ENCODE measurements around the gene COLEC11. TPM values are rescaled to one million over a fixed set of nuclear protein-coding genes. Genes with fewer than 3 reads are reported as not detected.
"Not testable (repeated sequence)": the region's sequence is repeated elsewhere in the genome, so short reads cannot be mapped to it uniquely, and the experiment has no call there.

The COLEC11 gene
- total RNA-seq, 2 donors from 2014 or later, result not detected

GRCh38 chr2:3604207-3604877 is 9.4 kb downstream of the COLEC11 start:
- no peak overlapping the region for H3K4me3 Mint-ChIP-seq
- H3K4me1 Mint-ChIP-seq, result peaks cover 9% of the 10 kb centered on the region
- H3K27ac Mint-ChIP-seq, result peak overlapping the region; percentile 77
- H3K36me3 Mint-ChIP-seq (ENCODE audit: low read depth), result peaks cover 4% of the 10 kb centered on the region
- no peaks in the 10 kb centered on the region for H3K9me3 ChIP-seq (ENCODE audit: control insufficient read depth, low read length, poor library complexity, severe bottlenecking)
- no peak for DNase-seq
- peaks cover 8% of the 10 kb centered on the region for H3K27me3 Mint-ChIP-seq
- ATAC-seq, result no peak

GRCh38 chr2:3604991-3605961 is 10.4 kb downstream of the COLEC11 start:
- H3K9me3 ChIP-seq (ENCODE audit: control insufficient read depth, low read length, poor library complexity, severe bottlenecking), result no peaks in the 10 kb centered on the region
- peaks cover 4% of the 10 kb centered on the region for H3K36me3 Mint-ChIP-seq (ENCODE audit: low read depth)
- peak overlapping the region; percentile 77 for H3K27ac Mint-ChIP-seq
- peaks cover 9% of the 10 kb centered on the region for H3K4me1 Mint-ChIP-seq
- DNase-seq (peak in 1 of 3 donors; percentile 47), ATAC-seq (no peak)
- H3K27me3 Mint-ChIP-seq, result peaks cover 14% of the 10 kb centered on the region
- H3K4me3 Mint-ChIP-seq, result peak overlapping the region; percentile 68

GRCh38 chr2:3606028-3606369 is 11.1 kb downstream of the COLEC11 start:
- Mint-ChIP-seq H3K27ac (no peak overlapping the region), H3K4me1 (peaks cover 9% of the 10 kb centered on the region), H3K36me3 (ENCODE audit: low read depth) (peaks cover 4% of the 10 kb centered on the region), H3K4me3 (peak overlapping the region; percentile 31), H3K27me3 (peaks cover 21% of the 10 kb centered on the region)
- H3K9me3 ChIP-seq (ENCODE audit: control insufficient read depth, low read length, poor library complexity, severe bottlenecking), result no peaks in the 10 kb centered on the region
- DNase-seq (no peak), ATAC-seq (no peak)

- no peaks in the 10 kb centered on the region for H3K9me3 ChIP-seq (ENCODE audit: control insufficient read depth, low read length, poor library complexity, severe bottlenecking)
- H3K27me3 Mint-ChIP-seq, result peaks cover 26% of the 10 kb centered on the region
- peak overlapping the region; percentile 31 for H3K4me3 Mint-ChIP-seq
- DNase-seq (no peak), ATAC-seq (no peak)
- peaks cover 4% of the 10 kb centered on the region for H3K36me3 Mint-ChIP-seq (ENCODE audit: low read depth)
- H3K4me1 Mint-ChIP-seq, result peaks cover 9% of the 10 kb centered on the region
- H3K27ac Mint-ChIP-seq, result no peak overlapping the region
Observed at GRCh38 chr2:3606370-3607201, 11.7 kb downstream of the COLEC11 start.

- Mint-ChIP-seq H3K36me3 (ENCODE audit: low read depth) (no peaks in the 10 kb centered on the region), H3K27me3 (peaks cover 20% of the 10 kb centered on the region), H3K27ac (no peak overlapping the region), H3K4me1 (peaks cover 3% of the 10 kb centered on the region), H3K4me3 (no peak overlapping the region)
- H3K9me3 ChIP-seq (ENCODE audit: control insufficient read depth, low read length, poor library complexity, severe bottlenecking), result no peaks in the 10 kb centered on the region
- DNase-seq (no peak), ATAC-seq (no peak)
Observed at GRCh38 chr2:3608373-3609278, 13.7 kb downstream of the COLEC11 start.

GRCh38 chr2:3609279-3609673 is 14.4 kb downstream of the COLEC11 start:
- H3K36me3 Mint-ChIP-seq (ENCODE audit: low read depth); H3K4me1 Mint-ChIP-seq; H3K9me3 ChIP-seq (ENCODE audit: control insufficient read depth, low read length, poor library complexity, severe bottlenecking); H3K4me3 Mint-ChIP-seq; DNase-seq; H3K27ac Mint-ChIP-seq; ATAC-seq: not testable (repeated sequence)
- peaks cover 20% of the 10 kb centered on the region for H3K27me3 Mint-ChIP-seq

GRCh38 chr2:3610415-3610814 is 15.5 kb downstream of the COLEC11 start:
- DNase-seq (no peak), ATAC-seq (no peak)
- H3K4me1 Mint-ChIP-seq, result no peaks in the 10 kb centered on the region
- H3K27ac Mint-ChIP-seq, result no peak overlapping the region
- peaks cover 20% of the 10 kb centered on the region for H3K27me3 Mint-ChIP-seq
- no peaks in the 10 kb centered on the region for H3K36me3 Mint-ChIP-seq (ENCODE audit: low read depth)
- H3K4me3 Mint-ChIP-seq, result no peak overlapping the region
- no peaks in the 10 kb centered on the region for H3K9me3 ChIP-seq (ENCODE audit: control insufficient read depth, low read length, poor library complexity, severe bottlenecking)

- no peak for ATAC-seq
- H3K9me3 ChIP-seq (ENCODE audit: control insufficient read depth, low read length, poor library complexity, severe bottlenecking), result no peaks in the 10 kb centered on the region
- Mint-ChIP-seq H3K4me1 (no peaks in the 10 kb centered on the region), H3K4me3 (no peak overlapping the region), H3K27me3 (peaks cover 20% of the 10 kb centered on the region), H3K27ac (no peak overlapping the region), H3K36me3 (ENCODE audit: low read depth) (no peaks in the 10 kb centered on the region)
- no peak for DNase-seq
Observed at GRCh38 chr2:3610881-3611505, 16.1 kb downstream of the COLEC11 start.

GRCh38 chr2:3611589-3611988 is 16.7 kb downstream of the COLEC11 start:
- Mint-ChIP-seq H3K27me3 (peaks cover 20% of the 10 kb centered on the region), H3K36me3 (ENCODE audit: low read depth) (peaks cover 2% of the 10 kb centered on the region), H3K27ac (no peak overlapping the region), H3K4me1 (no peaks in the 10 kb centered on the region), H3K4me3 (no peak overlapping the region)
- no peak for DNase-seq
- ATAC-seq, result no peak
- H3K9me3 ChIP-seq (ENCODE audit: control insufficient read depth, low read length, poor library complexity, severe bottlenecking), result no peaks in the 10 kb centered on the region

- H3K36me3 Mint-ChIP-seq (ENCODE audit: low read depth), result peaks cover 2% of the 10 kb centered on the region
- H3K4me1 Mint-ChIP-seq, result no peaks in the 10 kb centered on the region
- ATAC-seq (no peak), DNase-seq (no peak)
- H3K9me3 ChIP-seq (ENCODE audit: control insufficient read depth, low read length, poor library complexity, severe bottlenecking), result no peaks in the 10 kb centered on the region
- no peak overlapping the region for H3K4me3 Mint-ChIP-seq
- H3K27me3 Mint-ChIP-seq, result peaks cover 20% of the 10 kb centered on the region
- no peak overlapping the region for H3K27ac Mint-ChIP-seq
Observed at GRCh38 chr2:3612639-3613523, 18.0 kb downstream of the COLEC11 start.

GRCh38 chr2:3613524-3613905 is 18.6 kb downstream of the COLEC11 start:
- no peaks in the 10 kb centered on the region for H3K9me3 ChIP-seq (ENCODE audit: control insufficient read depth, low read length, poor library complexity, severe bottlenecking)
- no peak overlapping the region for H3K4me3 Mint-ChIP-seq
- DNase-seq, result no peak
- peaks cover 2% of the 10 kb centered on the region for H3K36me3 Mint-ChIP-seq (ENCODE audit: low read depth)
- H3K4me1 Mint-ChIP-seq, result no peaks in the 10 kb centered on the region
- H3K27ac Mint-ChIP-seq, result no peak overlapping the region
- no peak for ATAC-seq
- peaks cover 20% of the 10 kb centered on the region for H3K27me3 Mint-ChIP-seq

All from T-helper 17 cell (primary cell).